ENCODE results near the gene OR9A2.

OR9A2 gene

DNA sequence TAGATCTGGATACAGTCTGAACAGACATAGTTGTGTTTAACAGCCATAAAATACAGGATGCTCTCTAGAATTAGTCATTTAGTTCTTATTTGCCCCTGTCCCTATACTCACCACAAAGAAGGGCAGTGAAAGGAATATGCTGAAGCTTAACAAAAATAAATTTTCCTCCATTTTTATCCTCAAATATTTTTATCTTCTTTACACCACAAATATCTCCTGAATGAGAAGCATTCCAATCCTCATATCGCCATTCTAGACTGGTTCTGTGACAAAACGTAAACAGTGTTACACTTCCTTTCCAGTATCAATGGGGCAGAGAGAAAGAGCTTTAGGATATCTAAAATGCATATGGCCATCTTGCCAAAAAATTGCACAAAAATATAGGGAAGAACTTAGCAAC, 1.6 kb downstream of the OR9A2 start:
- Histone ChIP-seq H3K27ac (ENCODE audit: insufficient read depth, low read depth, low read length, poor library complexity, severe bottlenecking) (no peak overlapping the region), H3K27me3 (ENCODE audit: control insufficient read depth, insufficient read depth, low read length, poor library complexity, severe bottlenecking) (no peaks in the 10 kb centered on the region), H3K4me3 (ENCODE audit: insufficient read depth, low read depth, low read length) (no peak overlapping the region), H3K4me1 (ENCODE audit: control insufficient read depth, insufficient read depth, low read length) (no peaks in the 10 kb centered on the region), H3K9me3 (ENCODE audit: control insufficient read depth, low read length) (no peaks in the 10 kb centered on the region), H3K36me3 (ENCODE audit: control insufficient read depth, insufficient read depth, low read length) (no peaks in the 10 kb centered on the region)
- 92 to 95% methylated on average over 2 of the region's 2 CpGs for WGBS, 2 experiments

DNA sequence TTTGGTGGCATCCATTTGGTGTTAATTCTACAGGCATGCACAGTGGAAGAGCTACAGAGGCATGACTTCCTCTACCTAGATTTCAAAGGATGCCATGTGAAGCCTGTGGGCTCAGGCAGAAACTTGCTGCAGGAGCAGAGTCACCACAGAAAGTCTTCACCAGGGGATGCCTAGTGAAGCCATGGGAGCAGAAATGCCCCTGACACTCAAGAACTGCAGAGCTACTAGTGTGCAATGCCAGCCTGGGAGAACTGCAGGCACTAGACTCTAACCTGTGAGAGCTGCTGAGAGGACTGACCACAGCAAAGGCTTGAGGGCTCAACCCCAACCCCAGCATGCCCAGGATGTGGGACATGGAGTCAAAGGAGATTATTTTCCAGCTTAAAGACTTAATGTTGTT, 3.9 kb downstream of the OR9A2 start:
- Histone ChIP-seq H3K9me3 (ENCODE audit: control insufficient read depth, low read length) (no peaks in the 10 kb centered on the region), H3K27me3 (ENCODE audit: control insufficient read depth, insufficient read depth, low read length, poor library complexity, severe bottlenecking) (no peaks in the 10 kb centered on the region), H3K4me1 (ENCODE audit: control insufficient read depth, insufficient read depth, low read length) (no peaks in the 10 kb centered on the region), H3K36me3 (ENCODE audit: control insufficient read depth, insufficient read depth, low read length) (no peaks in the 10 kb centered on the region), H3K4me3 (ENCODE audit: insufficient read depth, low read depth, low read length) (no peak overlapping the region), H3K27ac (ENCODE audit: insufficient read depth, low read depth, low read length, poor library complexity, severe bottlenecking) (no peak overlapping the region)

GRCh38 chr7:143018931-143019330, 8.0 kb downstream of the OR9A2 start:
- no peaks in the 10 kb centered on the region for H3K4me1 ChIP-seq (ENCODE audit: control insufficient read depth, insufficient read depth, low read length)
- H3K27ac ChIP-seq (ENCODE audit: insufficient read depth, low read depth, low read length, poor library complexity, severe bottlenecking), result no peak overlapping the region
- H3K9me3 ChIP-seq (ENCODE audit: control insufficient read depth, low read length), result no peaks in the 10 kb centered on the region
- H3K4me3 ChIP-seq (ENCODE audit: insufficient read depth, low read depth, low read length), result no peak overlapping the region
- H3K27me3 ChIP-seq (ENCODE audit: control insufficient read depth, insufficient read depth, low read length, poor library complexity, severe bottlenecking), result no peaks in the 10 kb centered on the region
- H3K36me3 ChIP-seq (ENCODE audit: control insufficient read depth, insufficient read depth, low read length), result no peaks in the 10 kb centered on the region

GRCh38 chr7:143016996-143017395, 9.9 kb downstream of the OR9A2 start:
- Histone ChIP-seq H3K4me3 (ENCODE audit: insufficient read depth, low read depth, low read length) (no peak overlapping the region), H3K27ac (ENCODE audit: insufficient read depth, low read depth, low read length, poor library complexity, severe bottlenecking) (no peak overlapping the region), H3K4me1 (ENCODE audit: control insufficient read depth, insufficient read depth, low read length) (no peaks in the 10 kb centered on the region), H3K27me3 (ENCODE audit: control insufficient read depth, insufficient read depth, low read length, poor library complexity, severe bottlenecking) (no peaks in the 10 kb centered on the region), H3K9me3 (ENCODE audit: control insufficient read depth, low read length) (no peaks in the 10 kb centered on the region), H3K36me3 (ENCODE audit: control insufficient read depth, insufficient read depth, low read length) (no peaks in the 10 kb centered on the region)
- WGBS, 2 experiments, result 85 to 88% methylated on average over 2 of the region's 2 CpGs

DNA sequence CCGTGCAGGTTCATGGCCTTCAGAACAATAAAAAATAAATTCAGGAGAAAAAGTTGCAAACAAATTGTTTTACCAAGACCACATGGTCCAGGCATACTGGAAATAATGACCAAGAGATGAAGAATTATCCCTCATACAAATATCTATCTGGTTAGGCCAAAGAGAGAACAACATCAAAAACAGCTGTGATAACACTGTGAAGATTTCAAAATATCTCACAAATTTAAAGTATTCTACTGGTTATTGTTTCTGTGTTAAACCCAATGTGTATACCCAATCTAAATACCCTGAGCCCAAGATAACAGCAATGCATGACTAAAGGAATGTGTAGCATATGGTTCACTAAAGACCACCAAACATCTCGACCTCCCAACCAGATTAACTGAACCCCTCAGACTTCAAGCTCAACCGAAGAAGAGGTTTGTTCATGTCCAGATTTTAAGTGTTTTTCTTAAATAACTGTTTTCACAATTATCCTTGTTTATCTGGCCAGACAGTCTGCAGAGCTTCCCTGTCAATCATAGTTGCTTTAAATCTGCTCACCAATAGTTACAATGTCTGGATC, 10.9 kb downstream of the OR9A2 start:
- no peaks in the 10 kb centered on the region for H3K9me3 ChIP-seq (ENCODE audit: control insufficient read depth, low read length)
- H3K27ac ChIP-seq (ENCODE audit: insufficient read depth, low read depth, low read length, poor library complexity, severe bottlenecking), result no peak overlapping the region
- no peaks in the 10 kb centered on the region for H3K36me3 ChIP-seq (ENCODE audit: control insufficient read depth, insufficient read depth, low read length)
- H3K4me3 ChIP-seq (ENCODE audit: insufficient read depth, low read depth, low read length), result no peak overlapping the region
- WGBS, 2 experiments, result 80 to 100% methylated on average over 3 of the region's 3 CpGs
- no peaks in the 10 kb centered on the region for H3K27me3 ChIP-seq (ENCODE audit: control insufficient read depth, insufficient read depth, low read length, poor library complexity, severe bottlenecking)
- no peaks in the 10 kb centered on the region for H3K4me1 ChIP-seq (ENCODE audit: control insufficient read depth, insufficient read depth, low read length)

GRCh38 chr7:143015084-143015483, 11.8 kb downstream of the OR9A2 start:
- Histone ChIP-seq H3K4me1 (ENCODE audit: control insufficient read depth, insufficient read depth, low read length) (no peaks in the 10 kb centered on the region), H3K27ac (ENCODE audit: insufficient read depth, low read depth, low read length, poor library complexity, severe bottlenecking) (no peak overlapping the region), H3K4me3 (ENCODE audit: insufficient read depth, low read depth, low read length) (no peak overlapping the region), H3K36me3 (ENCODE audit: control insufficient read depth, insufficient read depth, low read length) (no peaks in the 10 kb centered on the region), H3K9me3 (ENCODE audit: control insufficient read depth, low read length) (no peaks in the 10 kb centered on the region), H3K27me3 (ENCODE audit: control insufficient read depth, insufficient read depth, low read length, poor library complexity, severe bottlenecking) (no peaks in the 10 kb centered on the region)
- 69 to 70% methylated on average over 2 of the region's 2 CpGs for WGBS, 2 experiments

- H3K36me3 ChIP-seq (ENCODE audit: control insufficient read depth, insufficient read depth, low read length), result no peaks in the 10 kb centered on the region
- no peaks in the 10 kb centered on the region for H3K4me1 ChIP-seq (ENCODE audit: control insufficient read depth, insufficient read depth, low read length)
- H3K4me3 ChIP-seq (ENCODE audit: insufficient read depth, low read depth, low read length), result no peak overlapping the region
- H3K27ac ChIP-seq (ENCODE audit: insufficient read depth, low read depth, low read length, poor library complexity, severe bottlenecking), result no peak overlapping the region
- no peaks in the 10 kb centered on the region for H3K27me3 ChIP-seq (ENCODE audit: control insufficient read depth, insufficient read depth, low read length, poor library complexity, severe bottlenecking)
- 96% methylated on average over 5 of the region's 5 CpGs for WGBS, 2 experiments
- H3K9me3 ChIP-seq (ENCODE audit: control insufficient read depth, low read length), result no peaks in the 10 kb centered on the region
These were observed 13.0 kb downstream of the OR9A2 start for GRCh38 chr7:143013893-143014292.

DNA sequence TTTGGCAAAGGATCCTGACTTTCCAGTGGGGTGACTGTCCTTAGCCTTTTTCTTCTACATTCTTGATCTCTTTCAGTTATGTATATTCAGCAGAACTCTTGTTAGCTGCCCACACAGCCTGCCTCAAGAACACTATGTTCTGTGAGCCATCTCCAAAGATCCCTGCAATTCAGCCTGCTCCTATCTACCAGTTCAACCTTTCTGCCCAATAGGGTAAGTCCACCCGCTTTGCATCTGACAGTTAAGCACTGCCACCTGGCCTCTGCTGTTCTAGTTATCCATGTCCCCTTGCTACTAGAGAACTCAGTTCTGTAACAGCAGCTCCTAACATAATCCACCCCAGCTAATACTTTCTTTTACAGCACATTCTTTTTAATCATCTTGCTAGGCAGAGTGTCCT, 13.5 kb downstream of the OR9A2 start:
- no peaks in the 10 kb centered on the region for H3K4me1 ChIP-seq (ENCODE audit: control insufficient read depth, insufficient read depth, low read length)
- no peaks in the 10 kb centered on the region for H3K27me3 ChIP-seq (ENCODE audit: control insufficient read depth, insufficient read depth, low read length, poor library complexity, severe bottlenecking)
- no peaks in the 10 kb centered on the region for H3K36me3 ChIP-seq (ENCODE audit: control insufficient read depth, insufficient read depth, low read length)
- H3K9me3 ChIP-seq (ENCODE audit: control insufficient read depth, low read length), result no peaks in the 10 kb centered on the region
- no peak overlapping the region for H3K4me3 ChIP-seq (ENCODE audit: insufficient read depth, low read depth, low read length)
- no peak overlapping the region for H3K27ac ChIP-seq (ENCODE audit: insufficient read depth, low read depth, low read length, poor library complexity, severe bottlenecking)
- WGBS, 2 experiments, result 89 to 92% methylated on average over 1 of the region's 1 CpG

- Histone ChIP-seq H3K4me1 (ENCODE audit: control insufficient read depth, insufficient read depth, low read length) (no peaks in the 10 kb centered on the region), H3K27ac (ENCODE audit: insufficient read depth, low read depth, low read length, poor library complexity, severe bottlenecking) (no peak overlapping the region), H3K36me3 (ENCODE audit: control insufficient read depth, insufficient read depth, low read length) (no peaks in the 10 kb centered on the region), H3K9me3 (ENCODE audit: control insufficient read depth, low read length) (no peaks in the 10 kb centered on the region), H3K27me3 (ENCODE audit: control insufficient read depth, insufficient read depth, low read length, poor library complexity, severe bottlenecking) (no peaks in the 10 kb centered on the region), H3K4me3 (ENCODE audit: insufficient read depth, low read depth, low read length) (no peak overlapping the region)
- WGBS, 2 experiments, result 94% methylated on average over 4 of the region's 4 CpGs
These were observed 14.5 kb downstream of the OR9A2 start for GRCh38 chr7:143012409-143012808.

DNA sequence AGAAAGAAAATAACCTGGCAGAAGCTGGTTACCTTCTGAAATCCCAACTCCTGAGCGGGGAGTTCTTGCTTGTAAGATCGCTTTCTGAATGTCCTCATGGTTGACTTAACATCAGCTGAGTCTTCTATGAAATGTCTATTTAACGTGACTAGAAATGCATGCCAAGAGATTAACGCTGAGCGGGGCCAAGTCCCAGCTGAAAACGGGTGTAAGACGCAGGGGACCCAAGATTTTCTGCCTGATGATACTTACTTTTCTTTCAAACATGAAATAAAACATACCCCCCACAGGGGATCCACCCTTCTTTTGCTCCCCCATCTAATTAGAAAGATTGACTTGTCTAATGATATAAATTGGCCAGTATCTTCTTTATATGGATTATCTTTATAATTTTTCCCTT, 14.9 kb downstream of the OR9A2 start:
- no peaks in the 10 kb centered on the region for H3K9me3 ChIP-seq (ENCODE audit: control insufficient read depth, low read length)
- WGBS, 2 experiments, result 92 to 96% methylated on average over 7 of the region's 7 CpGs

More for the DNA sequence above, 14.9 kb downstream of the OR9A2 start:
- Histone ChIP-seq H3K4me1 (ENCODE audit: control insufficient read depth, insufficient read depth, low read length) (no peaks in the 10 kb centered on the region), H3K36me3 (ENCODE audit: control insufficient read depth, insufficient read depth, low read length) (no peaks in the 10 kb centered on the region), H3K27me3 (ENCODE audit: control insufficient read depth, insufficient read depth, low read length, poor library complexity, severe bottlenecking) (no peaks in the 10 kb centered on the region), H3K27ac (ENCODE audit: insufficient read depth, low read depth, low read length, poor library complexity, severe bottlenecking) (no peak overlapping the region), H3K4me3 (ENCODE audit: insufficient read depth, low read depth, low read length) (no peak overlapping the region)

Data from ectodermal cell (in vitro differentiated cells).